Measurements from ENCODE around the gene CUL4B. TPM values are rescaled to one million over a fixed set of nuclear protein-coding genes. Genes with fewer than 3 reads are reported as not detected.

CUL4B gene
- total RNA-seq, 1 experiment from 2014 or later: 44.7 TPM

GRCh38 chrX:120566817-120567216 is 6.1 kb upstream of the CUL4B start:
- Histone ChIP-seq H3K36me3 (ENCODE audit: insufficient read depth, low read length, poor library complexity, severe bottlenecking) (no peaks in the 10 kb centered on the region), H3K27me3 (replicated peaks; ENCODE audit: insufficient read depth, low read depth, low read length, poor library complexity) (no peaks in the 10 kb centered on the region), H3K4me1 (ENCODE audit: insufficient read depth, low read length, poor library complexity, severe bottlenecking) (peaks cover 5% of the 10 kb centered on the region), H3K27ac (ENCODE audit: low read depth, low read length, poor library complexity, severe bottlenecking) (no peak overlapping the region), H3K4me3 (ENCODE audit: low read depth, low read length, poor library complexity, severe bottlenecking) (no peak overlapping the region), H3K9me3 (ENCODE audit: low read depth, low read length, poor library complexity, severe bottlenecking) (no peaks in the 10 kb centered on the region)
- ChIA-PET POLR2A (ENCODE audit: low non-redundant PET) (no interaction called here), CTCF (no interaction called here)
- TF ChIP-seq EZH2 (IDR thresholded peaks at IDR 0.05; ENCODE audit: borderline replicate concordance, low read depth, low read length, poor library complexity, severe bottlenecking): no peak
- TF ChIP-seq CTCF (conservative IDR thresholded peaks at IDR 0.05; ENCODE audit: low read depth, low read length): no peak
- intact Hi-C loops (cut with micrococcal nuclease; ENCODE audit: unreplicated experiment): no loop called here
- no TSS peak for BruUV-seq (replicated peaks)
- DNase-seq (ENCODE audit: low spot score): no peak

- Histone ChIP-seq H3K4me1 (ENCODE audit: insufficient read depth, low read length, poor library complexity, severe bottlenecking) (peaks cover 5% of the 10 kb centered on the region), H3K4me3 (ENCODE audit: low read depth, low read length, poor library complexity, severe bottlenecking) (no peak overlapping the region), H3K27me3 (replicated peaks; ENCODE audit: insufficient read depth, low read depth, low read length, poor library complexity) (no peaks in the 10 kb centered on the region), H3K27ac (ENCODE audit: low read depth, low read length, poor library complexity, severe bottlenecking) (no peak overlapping the region), H3K9me3 (ENCODE audit: low read depth, low read length, poor library complexity, severe bottlenecking) (no peaks in the 10 kb centered on the region), H3K36me3 (ENCODE audit: insufficient read depth, low read length, poor library complexity, severe bottlenecking) (no peaks in the 10 kb centered on the region)
- BruUV-seq (replicated peaks): no TSS peak
- intact Hi-C loops (cut with micrococcal nuclease; ENCODE audit: unreplicated experiment): loop anchor here (5.0 kb wide), 1 partner anchor 37 kb away; the partner anchor contains the start of gene MCTS1
- ChIA-PET CTCF (no interaction called here), POLR2A (ENCODE audit: low non-redundant PET) (no interaction called here)
- DNase-seq (ENCODE audit: low spot score): no peak
- TF ChIP-seq EZH2 (IDR thresholded peaks at IDR 0.05; ENCODE audit: borderline replicate concordance, low read depth, low read length, poor library complexity, severe bottlenecking): no peak
- no peak for TF ChIP-seq CTCF (conservative IDR thresholded peaks at IDR 0.05; ENCODE audit: low read depth, low read length)
These were observed 4.2 kb upstream of the CUL4B start for GRCh38 chrX:120564925-120565324.

GRCh38 chrX:120562569-120562926 is 1.8 kb upstream of the CUL4B start:
- Histone ChIP-seq H3K27me3 (replicated peaks; ENCODE audit: insufficient read depth, low read depth, low read length, poor library complexity) (no peaks in the 10 kb centered on the region), H3K27ac (ENCODE audit: low read depth, low read length, poor library complexity, severe bottlenecking) (no peak overlapping the region), H3K4me1 (ENCODE audit: insufficient read depth, low read length, poor library complexity, severe bottlenecking) (peaks cover 5% of the 10 kb centered on the region), H3K36me3 (ENCODE audit: insufficient read depth, low read length, poor library complexity, severe bottlenecking) (no peaks in the 10 kb centered on the region), H3K4me3 (ENCODE audit: low read depth, low read length, poor library complexity, severe bottlenecking) (peak overlapping the region; percentile 67), H3K9me3 (ENCODE audit: low read depth, low read length, poor library complexity, severe bottlenecking) (no peaks in the 10 kb centered on the region)
- no TSS peak for BruUV-seq (replicated peaks)
- intact Hi-C loops (cut with micrococcal nuclease; ENCODE audit: unreplicated experiment): loop anchor here (5.0 kb wide), 1 partner anchor 40 kb away; the partner anchor contains the start of gene MCTS1
- no peak for DNase-seq (ENCODE audit: low spot score)
- CTCF ChIA-PET: no interaction called here
- POLR2A ChIA-PET (ENCODE audit: low non-redundant PET): no interaction called here
- TF ChIP-seq EZH2 (IDR thresholded peaks at IDR 0.05; ENCODE audit: borderline replicate concordance, low read depth, low read length, poor library complexity, severe bottlenecking) (no peak), CTCF (conservative IDR thresholded peaks at IDR 0.05; ENCODE audit: low read depth, low read length) (no peak)
